IMR-90 (cell line): Measurements from ENCODE around the gene PHIP. TPM values are rescaled to one million over a fixed set of nuclear protein-coding genes. Genes with fewer than 3 reads are reported as not detected.

Source experiments
- ATAC-seq: fragments of 200-7000 bp; cut with Tn5 transposase; 2 replicates; pipeline ENCODE4 v1.9.1; 2020; ENCODE audit warnings: low read depth, mild to moderate bottlenecking, moderate library complexity
- BruUV-seq: library from RNA; stranded (reverse); fragments of 400-500 nt; replicated peaks from 2 replicates; lab custom pipeline; 2021; lab: Mats Ljungman, UMichigan
- CTCF ChIA-PET: fragments of 300-600 bp; formaldehyde crosslinking; extraction: SDS; loops from one replicate; lab custom pipeline; 2021; ENCODE audit warnings: antibody characterized with exemption; lab: Yijun Ruan, JAX
- POLR2A ChIA-PET: fragments of 300-600 bp; sonication (Branson Sonifier 250); formaldehyde crosslinking; loops from one replicate; lab custom pipeline; 2022; ENCODE audit warnings: antibody characterized with exemption; ENCODE audit not compliant: unreplicated experiment; lab: Charles Lee
- DNase-seq: peaks from one replicate; pipeline ENCODE4 v3.0.0; 2013
- H2AFZ ChIP-seq: replicated peaks from 2 replicates; pipeline ENCODE3; 2013; ENCODE audit warnings: low read length, mild to moderate bottlenecking; ENCODE audit not compliant: poor library complexity
- H2AK5ac ChIP-seq: 2 replicates; pipeline ENCODE4 v1.6.1; 2013; ENCODE audit warnings: low read depth, low read length, inconsistent platforms
- H2AK9ac ChIP-seq: replicated peaks from 2 replicates; pipeline ENCODE3; 2013; ENCODE audit warnings: mild to moderate bottlenecking, low read depth, low read length, moderate library complexity; ENCODE audit not compliant: poor library complexity
- H2BK120ac ChIP-seq: 2 replicates; pipeline ENCODE4 v1.6.1; 2013; ENCODE audit warnings: low read depth, low read length, inconsistent platforms
- H2BK15ac ChIP-seq: 3 replicates; pipeline ENCODE4 v1.6.1; 2013; ENCODE audit warnings: low read depth, low read length, inconsistent platforms
- H2BK20ac ChIP-seq: 2 replicates; pipeline ENCODE4 v1.6.1; 2013; ENCODE audit warnings: low read depth, mild to moderate bottlenecking, inconsistent platforms, low read length, moderate library complexity
- H2BK5ac ChIP-seq: 2 replicates; pipeline ENCODE4 v1.6.1; 2013; ENCODE audit warnings: mild to moderate bottlenecking, low read depth, low read length, inconsistent platforms; ENCODE audit not compliant: poor library complexity, severe bottlenecking
- H3K14ac ChIP-seq: replicated peaks from 2 replicates; pipeline ENCODE4 v1.6.1; 2013; ENCODE audit warnings: low read depth, low read length, inconsistent platforms
- H3K18ac ChIP-seq: 2 replicates; pipeline ENCODE4 v1.6.1; 2013; ENCODE audit warnings: low read depth, low read length, control low read depth
- H3K23ac ChIP-seq: 2 replicates; pipeline ENCODE4 v1.6.1; 2013; ENCODE audit warnings: low read depth, low read length, inconsistent platforms
- H3K27ac ChIP-seq: 2 replicates; pipeline ENCODE4 v1.5.1; 2013; ENCODE audit warnings: mild to moderate bottlenecking, control low read depth, low read length; ENCODE audit not compliant: insufficient read depth
- H3K27me3 ChIP-seq: 2 replicates; pipeline ENCODE4 v1.6.1; 2013; ENCODE audit warnings: low read length; ENCODE audit not compliant: control insufficient read depth, insufficient read depth
- H3K36me3 ChIP-seq: 2 replicates; pipeline ENCODE4 v1.6.1; 2013; ENCODE audit warnings: low read length, mixed read lengths; ENCODE audit not compliant: control insufficient read depth, insufficient read depth
- H3K4ac ChIP-seq: 2 replicates; pipeline ENCODE4 v1.6.1; 2013; ENCODE audit warnings: low read depth, low read length, inconsistent platforms
- H3K4me1 ChIP-seq: 2 replicates; pipeline ENCODE4 v1.6.1; 2013; ENCODE audit warnings: low read length, mixed read lengths; ENCODE audit not compliant: control insufficient read depth, insufficient read depth
- H3K4me2 ChIP-seq: 2 replicates; pipeline ENCODE4 v1.6.1; 2013; ENCODE audit warnings: low read depth, mild to moderate bottlenecking, control low read depth, low read length, moderate library complexity
- H3K4me3 ChIP-seq: 2 replicates; pipeline ENCODE4 v1.5.1; 2013; ENCODE audit warnings: low read depth, mild to moderate bottlenecking, control low read depth, low read length, moderate library complexity; ENCODE audit not compliant: insufficient read depth
- H3K56ac ChIP-seq: 2 replicates; pipeline ENCODE4 v1.6.1; 2013; ENCODE audit warnings: low read length, inconsistent platforms; ENCODE audit not compliant: insufficient read depth; ENCODE audit errors: extremely low read depth
- H3K79me1 ChIP-seq, 2 experiments: 2 replicates each; pipeline ENCODE4 v1.6.1; 2013; ENCODE audit warnings: low read length in 2 of 2, inconsistent platforms in 1 of 2, low read depth in 1 of 2
- H3K9ac ChIP-seq: 2 replicates; pipeline ENCODE4 v1.6.1; 2013; ENCODE audit warnings: low read depth, low read length, control low read depth
- H3K9me1 ChIP-seq: 2 replicates; pipeline ENCODE4 v1.6.1; 2013; ENCODE audit warnings: low read length, inconsistent platforms; ENCODE audit not compliant: insufficient read depth
- H3K9me3 ChIP-seq: 2 replicates; pipeline ENCODE4 v1.6.1; 2013; ENCODE audit warnings: low read length; ENCODE audit not compliant: control insufficient read depth, insufficient read depth
- H4K20me1 ChIP-seq: 2 replicates; pipeline ENCODE4 v1.6.1; 2013; ENCODE audit warnings: low read length, inconsistent platforms; ENCODE audit not compliant: insufficient read depth
- H4K5ac ChIP-seq: 2 replicates; pipeline ENCODE4 v1.6.1; 2013; ENCODE audit warnings: mild to moderate bottlenecking, low read depth, low read length, control low read depth
- H4K8ac ChIP-seq, 2 experiments: 2 replicates each; pipeline ENCODE4 v1.6.1; 2013; ENCODE audit warnings: low read depth in 2 of 2, low read length in 2 of 2, control low read depth in 1 of 2, inconsistent platforms in 1 of 2
- H4K91ac ChIP-seq: 2 replicates; pipeline ENCODE4 v1.6.1; 2013; ENCODE audit warnings: low read depth, low read length, inconsistent platforms; ENCODE audit not compliant: insufficient read depth
- BHLHE40 ChIP-seq: fragments of 150-350 bp; IDR thresholded peaks from 2 replicates; pipeline ENCODE4 v1.6.1; 2016; ENCODE audit warnings: mild to moderate bottlenecking, low read depth, low read length
- CEBPB ChIP-seq: IDR thresholded peaks from 2 replicates; pipeline ENCODE4 v1.6.1; 2012; ENCODE audit warnings: low read depth, low read length, improper control_type of control experiment
- CHD1 ChIP-seq: IDR thresholded peaks from 2 replicates; pipeline ENCODE4 v1.6.1; 2012; ENCODE audit warnings: low read depth, low read length, improper control_type of control experiment
- CTCF ChIP-seq: conservative IDR thresholded peaks from 2 replicates; pipeline ENCODE4 v1.5.1; 2012; ENCODE audit warnings: mild to moderate bottlenecking, low read depth, low read length, improper control_type of control experiment
- FOS ChIP-seq: fragments of 150-350 bp; IDR thresholded peaks from 2 replicates; pipeline ENCODE4 v1.6.1; 2016; ENCODE audit warnings: low read depth, low read length
- MXI1 ChIP-seq: IDR thresholded peaks from 2 replicates; pipeline ENCODE4 v1.6.1; 2012; ENCODE audit warnings: low read depth, mild to moderate bottlenecking, low read length, moderate library complexity, borderline replicate concordance
- NFE2L2 ChIP-seq: fragments of 150-350 bp; IDR thresholded peaks from 2 replicates; pipeline ENCODE4 v1.6.1; 2016; ENCODE audit warnings: low read depth, mild to moderate bottlenecking, low read length
- RCOR1 ChIP-seq: IDR thresholded peaks from 2 replicates; pipeline ENCODE4 v1.6.1; 2012; ENCODE audit warnings: mild to moderate bottlenecking, low read length, improper control_type of control experiment; ENCODE audit not compliant: insufficient replicate concordance
- SMC3 ChIP-seq: fragments of 150-350 bp; IDR thresholded peaks from 2 replicates; pipeline ENCODE4 v1.6.1; 2016; ENCODE audit warnings: low read depth, mild to moderate bottlenecking, antibody characterized with exemption, low read length, moderate library complexity
- WGBS, 2 experiments: methylation state at CpG; one replicate each; pipeline versions ENCODE4 v1.1.5 to v1.1.7; 2013; ENCODE audit warnings: missing lambda C conversion rate in 2 of 2; ENCODE audit not compliant: insufficient read length in 1 of 2; ENCODE audit errors: extremely low coverage in 2 of 2; 5-methylcytosine and 5-hydroxymethylcytosine counted together
- dilution Hi-C: fragments of 300-500 bp; cut with HindIII; formaldehyde crosslinking; loops from one replicate; pipeline ENCODE4 v1.14.3; 2018; ENCODE audit warnings: low sequenced_read_pairs; ENCODE audit not compliant: unreplicated experiment
- in situ Hi-C: fragments of 300-500 bp; cut with MboI; formaldehyde crosslinking; loops from 3 replicates; pipeline ENCODE4 v1.14.3; 2019; ENCODE audit warnings: low sequenced_read_pairs, inconsistent platforms, mixed read lengths
- intact Hi-C: fragments of 100-400 bp; cut with micrococcal nuclease; formaldehyde crosslinking; loops from 2 replicates; pipeline ENCODE4 v1.10.0; 2022
- polyA plus RNA-seq, 3 experiments: library from polyadenylated mRNA; depleted of rRNA; stranded (reverse); fragments of >200 nt; gene quantifications; 2 replicates each; pipeline ENCODE4 v1.2.3, GENCODE V29; 2012; ENCODE audit warnings: low replicate concordance in 1 of 3
- total RNA-seq: library from RNA; depleted of rRNA; stranded (reverse); fragments of >200 nt; gene quantifications from 2 replicates; pipeline ENCODE4 v1.2.3, GENCODE V29; 2012

The PHIP gene
- total and polyA plus RNA-seq, 2 of the 4 experiments (the other 2 are of a cell fraction), result 3.4 to 20.4 TPM

- ChIA-PET CTCF (no interaction called here), POLR2A (no interaction called here)
- no peak for TF ChIP-seq CHD1
- TF ChIP-seq BHLHE40, result no peak
- no peak for TF ChIP-seq CEBPB
- TF ChIP-seq SMC3, result no peak
- no peak for TF ChIP-seq RCOR1
- no peak for TF ChIP-seq FOS
- TF ChIP-seq NFE2L2, result no peak
- no peak for TF ChIP-seq MXI1
- TF ChIP-seq CTCF, result no peak
- Histone ChIP-seq H3K18ac (no peak overlapping the region), H3K56ac (no peak overlapping the region), H2BK15ac (no peak overlapping the region), H4K91ac (no peak overlapping the region), H3K79me1 (peaks cover 7 to 18% of the 10 kb centered on the region in 2 experiments), H3K4me1 (no peaks in the 10 kb centered on the region), H2BK5ac (no peak overlapping the region), H3K14ac (no peak overlapping the region), H4K5ac (no peak overlapping the region), H3K27me3 (no peaks in the 10 kb centered on the region), H3K9ac (no peak overlapping the region), H3K4me2 (no peak overlapping the region), H4K20me1 (no peaks in the 10 kb centered on the region), H2AK9ac (no peak overlapping the region), H2BK120ac (no peak overlapping the region), H3K9me1 (no peaks in the 10 kb centered on the region), H4K8ac (no peak overlapping the region), H2AK5ac (no peak overlapping the region), H3K23ac (no peak overlapping the region), H2BK20ac (no peak overlapping the region), H3K4ac (no peak overlapping the region), H3K27ac (no peak overlapping the region), H3K36me3 (peaks cover 17% of the 10 kb centered on the region), H3K4me3 (no peak overlapping the region), H3K9me3 (no peaks in the 10 kb centered on the region), H2AFZ (no peak overlapping the region)
- no CpG with 5 or more reads among the region's 1 CpG for WGBS, 2 experiments
- no peak for ATAC-seq
- dilution Hi-C loops, result no loop called here
- in situ Hi-C loops, result no loop called here
- DNase-seq, result no peak
- intact Hi-C loops, result no loop called here
- no TSS peak for BruUV-seq
These were observed 21.8 kb downstream of the PHIP start for GRCh38 chr6:79056226-79056625.
